Upper lobe of left lung (tissue), 6 donors: ENCODE data around the gene MBP. TPM values are rescaled to one million over a fixed set of nuclear protein-coding genes. Genes with fewer than 3 reads are reported as not detected.

Source experiments
- ATAC-seq, 2 donors: fragments of 200-7000 bp; cut with Tn5 transposase; one replicate each; pipeline ENCODE4 v1.9.1; 2022; ENCODE audit warnings: mild to moderate bottlenecking in 2 of 2, moderate library complexity in 2 of 2; ENCODE audit not compliant: low FRiP score in 2 of 2
- DNase-seq, 2 donors: peaks; one replicate each; pipeline ENCODE4 v3.0.0-alpha.2; 2019 to 2020
- H3K27ac ChIP-seq, 4 donors: fragments of 200-600 bp; sonication (generic); one replicate each; pipeline ENCODE4 v1.5.1; 2016 to 2019
- H3K27me3 ChIP-seq, 4 donors: fragments of 200-600 bp; sonication (generic); one replicate each; pipeline ENCODE4 v1.5.1; 2017 to 2019
- H3K36me3 ChIP-seq, 4 donors: fragments of 200-600 bp; sonication (generic); one replicate each; pipeline ENCODE4 v1.5.1; 2016 to 2019
- H3K4me1 ChIP-seq, 4 donors: fragments of 200-600 bp; sonication (generic); one replicate each; pipeline ENCODE4 v1.5.1; 2018 to 2019
- H3K4me3 ChIP-seq, 4 donors: fragments of 200-600 bp; sonication (generic); one replicate each; pipeline ENCODE4 v1.5.1; 2017 to 2019; ENCODE audit warnings: mild to moderate bottlenecking in 2 of 4, moderate library complexity in 1 of 4
- H3K9me3 ChIP-seq, 4 donors: fragments of 200-600 bp; sonication (generic); one replicate each; pipeline ENCODE4 v1.5.1; 2018 to 2019
- EP300 ChIP-seq, 4 donors: sonication (generic); formaldehyde crosslinking; IDR thresholded peaks; one replicate each; pipeline ENCODE4 v1.5.1; 2017; ENCODE audit warnings: antibody characterized with exemption in 4 of 4, control low read depth in 2 of 4
- POLR2A ChIP-seq, 4 donors: fragments of 450-650 bp; IDR thresholded peaks; one replicate each; pipeline ENCODE4 v1.5.1; 2016 to 2017; ENCODE audit warnings: antibody characterized with exemption in 4 of 4, mild to moderate bottlenecking in 2 of 4
- POLR2AphosphoS5 ChIP-seq, 2 donors: sonication (generic); formaldehyde crosslinking; IDR thresholded peaks; one replicate each; pipeline ENCODE4 v1.5.1; 2017; ENCODE audit warnings: antibody characterized with exemption in 2 of 2
- WGBS, 2 donors: methylation state at CpG; one replicate each; pipeline ENCODE4 v1.1.5; 2017 to 2018; 5-methylcytosine and 5-hydroxymethylcytosine counted together
- total RNA-seq, 6 donors: library from RNA; depleted of rRNA in 4 of 6; stranded (reverse); fragments of >200 nt in 4 of 6; gene quantifications; one replicate each; pipeline versions ENCODE4 v1.1.0 to v1.2.1, GENCODE V29; 2016 to 2021
- TF ChIP-seq, protein P1 (sequence below), 6 experiments: fragments of 450-650 bp in 4 of 6; fragments of 200-600 bp in 2 of 6; sonication (generic) in 2 of 6; IDR thresholded peaks; one replicate each; pipeline ENCODE4 v1.5.1; 2016 to 2019; ENCODE audit warnings: antibody characterized with exemption in 6 of 6
- donor health status: DM: no; HTN: no; CAD: no; lungs with moderate emphysema.
- donor health status: DM: no; HTN: yes; CAD: no; lungs with severe emphysema.

Gene MBP
- total RNA-seq, 6 donors from 2014 or later: 55.5 to 87.6 (median 68.8) TPM

DNA sequence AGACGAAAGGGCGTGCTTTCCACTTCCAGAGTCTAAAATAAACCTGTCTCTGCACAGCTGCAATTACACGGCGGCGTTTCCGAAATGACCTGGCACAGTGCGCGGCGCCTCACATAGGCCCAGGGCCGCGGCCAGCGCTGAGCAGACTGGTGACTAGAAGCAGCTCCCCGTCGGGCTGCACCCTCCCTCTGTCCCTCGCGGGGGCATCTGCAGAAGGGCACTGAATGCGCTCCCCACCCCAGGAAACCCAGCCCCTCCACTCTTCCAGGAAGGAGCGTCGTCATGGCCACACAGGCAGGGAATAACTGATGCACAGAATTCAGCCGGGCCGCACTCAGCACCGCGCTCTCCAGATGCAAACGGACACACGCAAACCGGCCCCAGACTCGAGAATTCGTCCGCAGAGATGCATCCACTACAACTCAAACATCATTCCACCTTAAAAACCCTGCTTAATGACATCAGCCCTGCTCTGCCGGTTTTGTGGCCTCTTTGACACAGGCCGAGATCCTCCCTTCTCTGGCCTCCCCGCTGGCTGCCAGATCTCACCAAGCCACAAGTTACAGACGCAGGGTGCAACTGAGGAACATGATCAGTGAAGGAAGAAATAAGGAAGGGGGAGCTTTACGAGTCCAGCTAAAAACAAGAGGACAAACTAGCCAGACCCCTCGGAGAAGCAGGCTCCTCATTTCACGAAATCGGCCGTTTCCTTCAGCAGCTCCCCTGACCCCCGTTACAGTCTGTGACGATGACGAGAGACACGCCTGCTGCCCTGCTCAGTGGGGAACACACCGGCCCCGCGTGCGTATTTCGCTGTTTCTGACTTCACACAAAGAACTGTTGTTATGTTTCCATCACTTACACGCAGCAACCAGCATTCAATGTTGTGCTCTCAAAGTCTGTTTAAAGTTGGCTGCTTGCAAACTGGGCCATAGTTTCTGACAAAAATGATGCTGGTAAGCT is 40.2 kb downstream of the MBP start:
- DNase-seq (peak in 1 of 2 donors; percentile 77), ATAC-seq (no peak)
- WGBS, 2 donors: 91 to 93% methylated on average over 34 to 48 of the region's 48 CpGs
- H3K4me3 ChIP-seq: no peak overlapping the region
- H3K27me3 ChIP-seq: no peaks in the 10 kb centered on the region
- H3K9me3 ChIP-seq: no peaks in the 10 kb centered on the region
- H3K27ac ChIP-seq: no peak overlapping the region
- TF ChIP-seq, protein P1, sequence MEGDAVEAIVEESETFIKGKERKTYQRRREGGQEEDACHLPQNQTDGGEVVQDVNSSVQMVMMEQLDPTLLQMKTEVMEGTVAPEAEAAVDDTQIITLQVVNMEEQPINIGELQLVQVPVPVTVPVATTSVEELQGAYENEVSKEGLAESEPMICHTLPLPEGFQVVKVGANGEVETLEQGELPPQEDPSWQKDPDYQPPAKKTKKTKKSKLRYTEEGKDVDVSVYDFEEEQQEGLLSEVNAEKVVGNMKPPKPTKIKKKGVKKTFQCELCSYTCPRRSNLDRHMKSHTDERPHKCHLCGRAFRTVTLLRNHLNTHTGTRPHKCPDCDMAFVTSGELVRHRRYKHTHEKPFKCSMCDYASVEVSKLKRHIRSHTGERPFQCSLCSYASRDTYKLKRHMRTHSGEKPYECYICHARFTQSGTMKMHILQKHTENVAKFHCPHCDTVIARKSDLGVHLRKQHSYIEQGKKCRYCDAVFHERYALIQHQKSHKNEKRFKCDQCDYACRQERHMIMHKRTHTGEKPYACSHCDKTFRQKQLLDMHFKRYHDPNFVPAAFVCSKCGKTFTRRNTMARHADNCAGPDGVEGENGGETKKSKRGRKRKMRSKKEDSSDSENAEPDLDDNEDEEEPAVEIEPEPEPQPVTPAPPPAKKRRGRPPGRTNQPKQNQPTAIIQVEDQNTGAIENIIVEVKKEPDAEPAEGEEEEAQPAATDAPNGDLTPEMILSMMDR (IDR thresholded peaks at IDR 0.05): no peak
- TF ChIP-seq POLR2A (IDR thresholded peaks at IDR 0.05): no peak
- TF ChIP-seq POLR2AphosphoS5 (IDR thresholded peaks at IDR 0.05): no peak
- TF ChIP-seq EP300 (IDR thresholded peaks at IDR 0.05): no peak
- peaks cover 0 to 4% (median 0%) of the 10 kb centered on the region in 4 donors for H3K36me3 ChIP-seq
- peaks cover 7 to 56% (median 25%) of the 10 kb centered on the region in 4 donors for H3K4me1 ChIP-seq

DNA sequence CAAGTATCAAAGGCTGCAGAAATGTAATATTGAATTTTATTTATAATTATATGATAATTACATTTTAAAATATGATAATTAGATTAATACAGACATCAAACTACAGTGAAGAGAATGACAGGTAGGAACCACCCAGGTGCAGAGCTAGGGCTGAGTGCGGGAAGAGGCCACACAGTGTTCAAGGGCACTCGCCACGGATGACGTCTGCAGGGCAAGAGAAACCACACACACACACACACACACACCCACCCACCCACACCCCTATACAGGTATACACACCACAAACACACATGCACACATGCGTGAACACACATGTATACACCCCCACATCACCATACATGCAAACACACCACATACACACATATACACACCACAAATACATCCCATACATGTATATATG is 41.2 kb downstream of the MBP start:
- Histone ChIP-seq H3K27ac (peak overlapping the region in 1 of 4 donors; percentile 53), H3K4me3 (no peak overlapping the region), H3K27me3 (no peaks in the 10 kb centered on the region), H3K36me3 (no peaks in the 10 kb centered on the region), H3K4me1 (peaks cover 15 to 60% (median 31%) of the 10 kb centered on the region in 4 donors), H3K9me3 (no peaks in the 10 kb centered on the region)
- WGBS, 2 donors: 87 to 95% methylated on average over 5 of the region's 5 CpGs
- TF ChIP-seq, protein P1 (IDR thresholded peaks at IDR 0.05): no peak
- no peak for TF ChIP-seq POLR2A (IDR thresholded peaks at IDR 0.05)
- TF ChIP-seq POLR2AphosphoS5 (IDR thresholded peaks at IDR 0.05): no peak
- no peak for TF ChIP-seq EP300 (IDR thresholded peaks at IDR 0.05)
- DNase-seq: no peak
- ATAC-seq: no peak

DNA sequence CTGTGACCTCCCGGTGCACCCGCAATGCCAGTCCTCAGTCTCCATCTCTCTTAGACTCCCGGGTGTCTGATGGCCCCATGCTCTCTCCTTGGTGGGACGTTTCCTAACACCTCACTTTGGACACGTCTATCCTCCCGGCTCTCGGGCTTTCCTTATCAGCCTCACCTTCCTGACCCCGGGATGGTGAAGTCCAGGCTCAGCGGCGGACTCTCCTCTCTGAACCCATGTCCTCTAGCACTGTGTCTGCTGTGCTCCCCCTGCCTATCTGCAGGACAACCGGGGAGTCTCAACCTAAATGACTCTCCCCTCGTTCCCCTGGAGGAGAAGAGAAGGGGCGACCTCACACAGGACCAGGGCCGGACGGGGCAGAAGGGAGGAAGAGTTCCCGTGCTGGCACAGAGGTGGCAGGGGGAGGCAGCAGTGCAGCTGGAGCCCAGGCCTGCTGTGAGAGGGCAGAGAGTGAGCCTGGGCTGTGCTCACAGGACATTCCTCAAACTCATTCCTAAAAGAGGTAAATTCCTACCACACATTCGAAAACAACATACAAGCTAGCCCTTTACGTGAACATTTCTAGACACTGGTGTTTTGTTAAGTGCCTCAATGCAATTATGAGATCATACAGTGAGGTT is 41.9 kb downstream of the MBP start:
- TF ChIP-seq EP300 (IDR thresholded peaks at IDR 0.05) (no peak), POLR2AphosphoS5 (IDR thresholded peaks at IDR 0.05) (no peak), POLR2A (IDR thresholded peaks at IDR 0.05) (no peak)
- TF ChIP-seq, protein P1 (IDR thresholded peaks at IDR 0.05): no peak
- Histone ChIP-seq H3K9me3 (no peaks in the 10 kb centered on the region), H3K27ac (peak overlapping the region in 2 of 4 donors; percentile 53 to 90), H3K27me3 (no peaks in the 10 kb centered on the region), H3K36me3 (no peaks in the 10 kb centered on the region), H3K4me3 (no peak overlapping the region), H3K4me1 (peaks cover 19 to 62% (median 36%) of the 10 kb centered on the region in 4 donors)
- 80 to 81% methylated on average over 18 of the region's 18 CpGs for WGBS, 2 donors
- ATAC-seq: no peak
- no peak for DNase-seq

DNA sequence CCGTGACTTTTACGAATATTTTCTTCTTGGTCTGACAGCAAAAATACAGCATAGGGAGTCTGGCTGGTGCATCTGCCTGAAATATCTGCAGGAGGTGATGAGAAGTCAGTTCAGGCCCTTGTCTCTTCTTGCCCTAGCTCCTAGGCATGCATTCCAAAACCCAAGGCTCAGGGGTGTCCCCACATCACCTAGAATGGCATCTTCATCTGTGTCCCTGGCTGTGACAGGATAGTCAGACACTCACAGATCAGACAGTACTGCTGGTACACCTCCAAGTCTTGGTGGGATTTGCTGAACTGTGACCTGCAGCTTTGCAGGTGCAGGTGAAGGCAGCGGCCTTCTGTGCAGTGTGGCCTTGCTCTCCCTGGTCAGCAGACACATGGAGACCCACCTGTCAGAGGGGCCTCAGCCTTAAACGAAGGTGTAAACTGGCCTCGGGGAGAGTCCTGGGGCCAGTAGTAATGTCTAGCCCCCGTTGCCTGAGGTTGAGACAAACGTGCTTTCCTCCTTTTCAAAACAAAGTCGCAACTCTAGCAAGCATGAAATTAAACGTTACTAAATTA is 42.8 kb downstream of the MBP start:
- peaks cover 19 to 62% (median 41%) of the 10 kb centered on the region in 4 donors for H3K4me1 ChIP-seq
- no peak for DNase-seq

More for the DNA sequence above, 42.8 kb downstream of the MBP start:
- Histone ChIP-seq H3K4me3 (no peak overlapping the region), H3K27me3 (no peaks in the 10 kb centered on the region), H3K27ac (peak overlapping the region; percentile 26 to 90 (median 69)), H3K36me3 (no peaks in the 10 kb centered on the region), H3K9me3 (no peaks in the 10 kb centered on the region)
- TF ChIP-seq POLR2A (IDR thresholded peaks at IDR 0.05) (no peak), POLR2AphosphoS5 (IDR thresholded peaks at IDR 0.05) (no peak), EP300 (IDR thresholded peaks at IDR 0.05) (no peak)
- TF ChIP-seq, protein P1 (IDR thresholded peaks at IDR 0.05): no peak
- WGBS, 2 donors: 89 to 90% methylated on average over 7 to 9 of the region's 9 CpGs
- ATAC-seq: no peak
